Forelimb muscle (tissue), 1 donor: Measurements from ENCODE around the gene RCOR1. TPM values are rescaled to one million over a fixed set of nuclear protein-coding genes. Genes with fewer than 3 reads are reported as not detected.

Source experiments
- DNase-seq: peaks from one replicate; pipeline ENCODE4 v3.0.0-alpha.2; 2013; ENCODE audit warnings: low read depth
- polyA plus RNA-seq: library from polyadenylated mRNA; unstranded; fragments of 120-200 nt; gene quantifications from one replicate; pipeline ENCODE4 v1.2.1, GENCODE V29; 2013; ENCODE audit not compliant: insufficient read length

The RCOR1 gene
- polyA plus RNA-seq, 1 donor: 23.6 TPM

DNA sequence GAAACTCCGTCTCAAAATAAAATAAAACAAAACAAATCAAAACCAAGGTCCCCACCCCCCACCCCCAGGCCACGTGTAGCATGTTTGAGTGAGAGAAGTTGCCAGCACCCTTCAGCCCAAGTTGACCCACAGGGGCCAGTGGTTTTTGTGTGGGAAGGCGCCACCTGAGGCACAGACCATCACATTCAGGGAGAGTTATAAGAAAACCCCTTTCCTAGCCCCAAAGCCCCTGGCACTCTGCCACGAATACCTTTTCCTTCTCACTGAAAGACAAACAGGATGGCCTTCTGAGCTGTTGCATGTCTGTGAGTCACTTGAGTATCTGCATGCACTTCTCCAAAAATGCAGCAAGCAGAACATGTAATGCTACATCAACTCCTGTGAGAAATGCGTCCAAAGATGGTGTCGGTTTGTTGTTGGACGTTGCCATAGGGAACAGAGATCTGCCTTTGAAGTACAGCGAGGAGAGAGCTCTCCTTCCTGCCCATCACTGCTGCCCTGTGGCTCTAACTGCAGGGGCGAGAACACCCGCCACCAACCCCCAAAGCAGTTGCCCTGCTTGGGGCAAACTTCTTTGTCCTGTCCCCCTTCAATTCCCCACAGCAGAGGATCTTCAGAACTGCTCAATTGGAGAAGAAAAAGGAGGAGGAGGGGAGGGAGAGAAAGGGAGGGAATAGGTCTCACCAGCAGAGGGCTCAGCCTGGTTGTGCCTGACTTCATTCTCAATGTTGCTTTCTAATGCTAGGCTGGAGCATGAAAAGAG lies 182.1 kb downstream of the RCOR1 start:
- DNase-seq: peak; percentile 62

DNA sequence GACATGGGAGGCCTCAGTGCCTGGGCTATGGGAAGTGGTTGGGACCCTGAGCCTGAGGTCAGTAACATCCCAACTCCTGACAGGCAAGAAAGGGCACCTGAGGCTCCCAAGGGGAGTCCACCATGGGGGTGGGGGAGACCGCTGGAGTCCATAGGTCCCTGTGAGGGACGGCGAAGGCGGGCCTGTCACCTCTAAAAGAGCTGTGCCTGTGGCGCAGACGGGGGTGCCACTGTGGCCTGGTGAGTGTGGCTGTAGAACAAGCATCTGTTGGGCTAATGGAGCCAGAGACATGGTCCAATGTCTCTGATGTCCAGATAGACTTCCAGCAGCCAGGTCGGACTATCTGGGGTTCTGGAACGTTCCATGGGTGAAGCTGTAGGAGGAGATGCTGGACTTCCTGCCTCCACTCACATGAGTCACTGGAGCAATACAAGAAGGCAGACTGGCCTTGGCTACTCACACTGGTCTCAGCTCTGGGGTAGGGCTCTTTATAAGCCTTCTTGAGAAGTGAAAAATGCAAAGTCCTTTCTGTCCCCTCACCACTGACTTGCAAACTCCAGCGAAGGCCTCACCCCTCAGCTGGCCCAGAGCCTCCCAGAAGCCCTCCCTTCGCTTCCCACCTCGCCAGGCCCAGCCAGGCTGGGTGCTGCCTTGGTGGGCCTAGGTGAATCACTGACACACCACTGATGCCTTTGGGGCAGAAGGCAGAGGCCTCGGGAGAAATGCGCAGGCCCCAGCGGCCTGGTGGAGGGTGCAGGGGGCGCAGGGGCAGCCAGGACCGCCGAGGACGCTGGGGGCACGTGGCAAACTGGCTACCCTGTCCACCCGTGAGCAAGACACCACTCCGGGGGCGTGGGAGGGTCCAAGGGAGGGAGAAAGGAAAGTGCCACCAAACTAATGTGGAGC lies 183.7 kb downstream of the RCOR1 start:
- DNase-seq: no peak

- no peak for DNase-seq
Observed at GRCh38 chr14:102776761-102777710, 184.6 kb downstream of the RCOR1 start, which contains the start of gene TRAF3. Gene TRAF3 (plus strand): TSS chr14:102777449. CDS start chr14:102870202, 92,753 bp downstream.

- no peak for DNase-seq
Observed at GRCh38 chr14:102777711-102778337, 185.4 kb downstream of the RCOR1 start.

GRCh38 chr14:102778338-102779083 lies 186.1 kb downstream of the RCOR1 start:
- DNase-seq: no peak

- no peak for DNase-seq
Observed at GRCh38 chr14:102779084-102779462, 186.6 kb downstream of the RCOR1 start.

DNA sequence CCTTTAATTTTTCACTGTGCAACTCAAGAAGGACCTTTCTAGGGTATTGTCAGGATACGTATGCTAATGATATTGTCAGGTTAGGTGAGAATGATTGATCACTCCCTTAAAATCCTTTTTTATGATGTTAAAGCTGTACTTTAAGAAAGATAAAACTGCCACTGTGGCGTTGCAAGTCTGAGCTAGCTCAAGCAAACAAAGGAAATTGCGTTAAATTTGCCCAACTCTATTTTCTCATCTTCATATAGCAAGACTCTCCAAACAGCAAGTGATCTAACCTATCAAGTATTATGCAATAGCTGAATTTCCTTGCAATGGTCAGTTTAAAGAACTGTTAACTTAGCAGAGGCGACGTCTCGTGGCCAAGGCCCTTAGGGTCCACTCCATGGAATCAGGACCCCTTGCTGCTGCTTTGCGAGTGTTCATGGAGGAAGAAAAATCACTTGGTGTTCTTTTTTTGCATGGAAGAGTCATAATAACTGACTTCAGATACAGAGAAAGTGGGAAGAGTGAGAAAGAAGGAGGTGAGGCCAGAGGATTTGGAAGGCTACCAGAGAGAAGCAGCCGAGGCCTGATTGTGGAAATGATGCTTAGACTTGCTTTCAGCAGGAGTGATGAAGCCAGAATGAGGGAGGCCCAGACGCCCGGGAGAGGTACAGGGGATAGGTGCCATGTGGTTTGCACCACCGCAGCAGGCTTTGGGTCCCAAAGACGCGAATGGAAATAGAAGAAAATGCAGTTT lies 187.3 kb downstream of the RCOR1 start:
- DNase-seq: no peak

Other genes with a start within 250 kb of the RCOR1 start
- 31.8 TPM for gene CINP, start 229.8 kb upstream of the RCOR1 start, polyA plus RNA-seq
- 12.1 TPM for gene TECPR2, start 229.7 kb upstream of the RCOR1 start, polyA plus RNA-seq
- gene ANKRD9, start 82.9 kb upstream of the RCOR1 start, polyA plus RNA-seq: 26.4 TPM
- gene TRAF3, start 184.8 kb downstream of the RCOR1 start, polyA plus RNA-seq: 14.2 TPM